Testis (tissue), 3 donors: Measurements from ENCODE around the gene RET. TPM values are rescaled to one million over a fixed set of nuclear protein-coding genes. Genes with fewer than 3 reads are reported as not detected.

Source experiments
- DNase-seq: peaks from one replicate; pipeline ENCODE4 v3.0.0-alpha.2; 2019
- H3K27ac ChIP-seq, 2 donors: fragments of 200-600 bp; sonication (generic); one replicate each; pipeline ENCODE4 v1.5.1; 2019
- H3K27me3 ChIP-seq: fragments of 200-600 bp; sonication (generic); one replicate; pipeline ENCODE4 v1.5.1; 2019
- H3K36me3 ChIP-seq: fragments of 200-600 bp; sonication (generic); one replicate; pipeline ENCODE4 v1.5.1; 2017; ENCODE audit warnings: low read depth; ENCODE audit errors: missing control alignments
- H3K4me1 ChIP-seq: fragments of 200-600 bp; sonication (generic); one replicate; pipeline ENCODE4 v1.5.1; 2019
- H3K4me3 ChIP-seq, 2 donors: fragments of 200-600 bp; sonication (generic); one replicate each; pipeline ENCODE4 v1.5.1; 2017 to 2019
- H3K9me3 ChIP-seq: fragments of 200-600 bp; sonication (generic); one replicate; pipeline ENCODE4 v1.5.1; 2017
- CTCF ChIP-seq, 3 experiments: fragments of 450-650 bp in 2 of 3; fragments of 200-600 bp in 1 of 3; sonication (generic) in 1 of 3; IDR thresholded peaks; one replicate each; pipeline ENCODE4 v1.5.1; 2016 to 2019; ENCODE audit warnings: antibody characterized with exemption in 3 of 3, mild to moderate bottlenecking in 2 of 3, moderate library complexity in 1 of 3
- POLR2A ChIP-seq: fragments of 450-650 bp; IDR thresholded peaks from one replicate; pipeline ENCODE4 v1.6.1; 2017; ENCODE audit warnings: antibody characterized with exemption, mild to moderate bottlenecking, moderate library complexity
- WGBS, 2 donors: methylation state at CpG; one replicate each; pipeline ENCODE4 v1.1.5; 2018; 5-methylcytosine and 5-hydroxymethylcytosine counted together
- intact Hi-C: fragments of 100-400 bp; cut with DNase I; formaldehyde crosslinking; loops from one replicate; pipeline ENCODE4 v1.15.1; 2023; ENCODE audit warnings: low total_unique reads
- polyA plus RNA-seq: library from polyadenylated mRNA; stranded (reverse); fragments of 350-450 nt; fragmentation: Illumina TruSeq; extraction: RNeasy Lipid Tissue Mini Kit (QIAGEN cat#74804); gene quantifications from one replicate; pipeline ENCODE4 v1.2.3, GENCODE V29; 2014; ENCODE audit warnings: low read depth, low replicate concordance; ENCODE audit not compliant: insufficient read depth
- total RNA-seq, 2 donors: library from RNA; depleted of rRNA; stranded (reverse); fragments of >200 nt; gene quantifications; one replicate each; pipeline ENCODE4 v1.2.3, GENCODE V29; 2016

RET gene
- total and polyA plus RNA-seq, 3 donors from 2014 or later: 5.1 to 9.5 (median 7.3) TPM

DNA sequence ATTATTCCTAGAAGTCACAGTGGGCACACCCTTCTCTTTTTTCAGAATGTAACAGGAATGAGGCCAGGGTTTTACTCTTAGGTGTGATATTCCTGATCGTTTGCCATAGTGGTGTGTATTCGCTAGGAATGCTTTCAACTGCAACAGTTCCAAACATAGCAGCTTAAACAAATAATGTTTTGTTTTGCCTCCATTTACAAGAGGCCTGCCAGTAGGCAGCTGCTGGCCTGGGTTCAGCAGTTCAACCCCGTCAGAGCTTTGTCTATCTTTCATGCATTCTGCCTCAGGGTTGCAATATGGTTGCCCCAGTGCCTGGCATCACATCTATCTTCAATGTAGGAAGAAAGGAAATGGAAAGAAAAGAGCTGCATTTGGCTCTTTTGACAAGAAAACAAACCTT is 21.7 kb upstream of the RET start:
- WGBS, 2 donors: 76 to 84% methylated on average over 3 of the region's 3 CpGs
- no peaks in the 10 kb centered on the region for H3K27me3 ChIP-seq

GRCh38 chr10:43055991-43056567 is 20.8 kb upstream of the RET start:
- no peak for DNase-seq
- TF ChIP-seq CTCF (IDR thresholded peaks at IDR 0.05): no peak
- TF ChIP-seq POLR2A: no peak
- no peaks in the 10 kb centered on the region for H3K36me3 ChIP-seq
- no peaks in the 10 kb centered on the region for H3K27me3 ChIP-seq
- H3K4me3 ChIP-seq: no peak overlapping the region
- intact Hi-C loops: no loop called here
- no peak overlapping the region for H3K27ac ChIP-seq
- 71 to 89% methylated on average over 1 to 2 of the region's 2 CpGs for WGBS, 2 donors
- no peaks in the 10 kb centered on the region for H3K4me1 ChIP-seq
- no peaks in the 10 kb centered on the region for H3K9me3 ChIP-seq

More for the DNA sequence above, 21.7 kb upstream of the RET start:
- H3K4me1 ChIP-seq: no peaks in the 10 kb centered on the region
- intact Hi-C loops: no loop called here
- no peaks in the 10 kb centered on the region for H3K36me3 ChIP-seq
- no peaks in the 10 kb centered on the region for H3K9me3 ChIP-seq
- DNase-seq: no peak
- no peak overlapping the region for H3K27ac ChIP-seq
- H3K4me3 ChIP-seq: no peak overlapping the region
- TF ChIP-seq POLR2A: no peak

DNA sequence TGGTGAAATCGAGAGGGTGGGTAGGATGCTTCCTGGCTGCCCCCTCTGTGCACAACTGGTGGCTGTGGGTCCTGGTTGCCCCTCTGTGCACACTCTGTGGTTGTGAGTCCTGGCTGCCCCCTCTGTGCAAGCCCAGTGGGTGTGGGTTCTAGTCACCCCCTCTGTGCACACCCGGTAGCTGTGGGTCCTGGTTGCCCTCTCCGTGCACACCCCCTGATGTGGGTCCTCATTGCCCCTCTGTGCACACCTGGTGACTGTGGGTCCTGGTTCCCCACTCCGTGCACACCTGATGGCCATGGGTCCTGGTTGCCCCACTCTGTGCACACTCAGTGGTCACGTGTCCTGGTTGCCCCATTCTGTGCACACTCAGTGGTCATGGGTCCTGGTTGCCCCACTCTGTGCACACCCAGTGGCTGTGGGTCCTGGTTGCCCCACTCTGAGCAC is 20.3 kb upstream of the RET start:
- Histone ChIP-seq H3K9me3 (no peaks in the 10 kb centered on the region), H3K27me3 (no peaks in the 10 kb centered on the region), H3K4me1 (no peaks in the 10 kb centered on the region), H3K4me3 (no peak overlapping the region), H3K36me3 (no peaks in the 10 kb centered on the region), H3K27ac (no peak overlapping the region)
- DNase-seq: no peak
- TF ChIP-seq CTCF (IDR thresholded peaks at IDR 0.05) (no peak), POLR2A (no peak)
- intact Hi-C loops: no loop called here
- WGBS, 2 donors: 84 to 96% methylated on average over 4 to 5 of the region's 5 CpGs

GRCh38 chr10:43057231-43057711 is 19.6 kb upstream of the RET start:
- H3K4me1 ChIP-seq: no peaks in the 10 kb centered on the region
- H3K4me3 ChIP-seq: no peak overlapping the region
- DNase-seq: no peak
- H3K36me3 ChIP-seq: no peaks in the 10 kb centered on the region
- H3K27me3 ChIP-seq: no peaks in the 10 kb centered on the region
- no peak overlapping the region for H3K27ac ChIP-seq
- intact Hi-C loops: no loop called here
- WGBS, 2 donors: 70 to 77% methylated on average over 7 of the region's 7 CpGs
- TF ChIP-seq CTCF (IDR thresholded peaks at IDR 0.05) (no peak), POLR2A (no peak)
- no peaks in the 10 kb centered on the region for H3K9me3 ChIP-seq

DNA sequence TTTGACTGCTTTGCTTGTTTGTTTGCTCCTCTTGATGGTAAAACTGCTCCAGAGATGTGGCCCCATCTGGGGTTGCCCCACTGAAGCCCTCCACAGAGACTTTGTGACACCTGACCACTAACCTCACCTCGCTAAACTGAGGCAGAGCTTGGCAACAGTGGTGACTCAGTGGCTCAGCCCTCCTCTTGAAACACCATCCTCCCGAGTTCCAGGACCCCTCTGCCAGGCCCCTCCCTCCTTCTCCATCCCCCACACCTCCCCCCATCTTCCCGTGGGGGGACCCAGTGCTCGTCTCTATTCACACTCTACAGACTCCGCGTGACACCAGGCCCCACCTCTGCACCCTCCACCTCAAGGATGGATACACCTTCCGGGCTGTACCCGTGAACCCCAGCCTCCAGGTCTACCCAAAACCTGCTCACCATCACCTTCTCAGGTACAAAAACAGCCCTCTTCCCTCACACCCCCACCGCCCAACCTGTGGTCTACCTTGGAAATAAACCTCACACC is 19.0 kb upstream of the RET start:
- H3K27ac ChIP-seq: no peak overlapping the region
- H3K9me3 ChIP-seq: no peaks in the 10 kb centered on the region
- no peak for TF ChIP-seq CTCF (IDR thresholded peaks at IDR 0.05)
- H3K4me1 ChIP-seq: no peaks in the 10 kb centered on the region
- intact Hi-C loops: no loop called here
- 79 to 84% methylated on average over 9 of the region's 9 CpGs for WGBS, 2 donors
- no peak overlapping the region for H3K4me3 ChIP-seq
- H3K36me3 ChIP-seq: no peaks in the 10 kb centered on the region
- DNase-seq: no peak
- H3K27me3 ChIP-seq: no peaks in the 10 kb centered on the region
